Parathyroid adenoma (tissue), 2 donors: Measurements from ENCODE around the gene DLX3.

Source experiments
- H2AFZ ChIP-seq: fragments of 300-600 bp; sonication (generic); one replicate; pipeline ENCODE4 v1.7.0; 2017; ENCODE audit warnings: antibody characterized with exemption, mild to moderate bottlenecking
- H3K27ac ChIP-seq: fragments of 300-600 bp; sonication (generic); one replicate; pipeline ENCODE4 v1.7.0; 2017
- H3K27me3 ChIP-seq: fragments of 300-600 bp; sonication (generic); one replicate; pipeline ENCODE4 v1.7.0; 2017; ENCODE audit warnings: low read length; ENCODE audit not compliant: control insufficient read depth, insufficient read depth
- H3K36me3 ChIP-seq: fragments of 300-600 bp; sonication (generic); one replicate; pipeline ENCODE4 v1.7.0; 2017; ENCODE audit warnings: low read length; ENCODE audit not compliant: control insufficient read depth, insufficient read depth
- H3K4me1 ChIP-seq: fragments of 300-600 bp; sonication (generic); one replicate; pipeline ENCODE4 v1.7.0; 2017; ENCODE audit warnings: control low read depth
- H3K4me2 ChIP-seq: fragments of 300-600 bp; sonication (generic); one replicate; pipeline ENCODE4 v1.7.0; 2017; ENCODE audit warnings: low read length
- H3K4me3 ChIP-seq: fragments of 300-600 bp; sonication (generic); one replicate; pipeline ENCODE4 v1.7.0; 2017; ENCODE audit warnings: low read depth, low read length
- H3K79me2 ChIP-seq: fragments of 300-600 bp; sonication (generic); one replicate; pipeline ENCODE4 v1.7.0; 2017; ENCODE audit warnings: control low read depth
- H3K9ac ChIP-seq: fragments of 300-600 bp; sonication (generic); one replicate; pipeline ENCODE4 v1.7.0; 2017; ENCODE audit warnings: mild to moderate bottlenecking
- H3K9me3 ChIP-seq: fragments of 300-600 bp; sonication (generic); one replicate; pipeline ENCODE4 v1.7.0; 2017; ENCODE audit warnings: low read length; ENCODE audit not compliant: control insufficient read depth
- TF ChIP-seq, protein P1 (sequence below): fragments of 300-600 bp; sonication (generic); IDR thresholded peaks from one replicate; pipeline ENCODE4 v1.7.0; 2017; ENCODE audit warnings: antibody characterized with exemption, mild to moderate bottlenecking
- donor health status: primary hyperparathyroidism.

DLX3 gene

DNA sequence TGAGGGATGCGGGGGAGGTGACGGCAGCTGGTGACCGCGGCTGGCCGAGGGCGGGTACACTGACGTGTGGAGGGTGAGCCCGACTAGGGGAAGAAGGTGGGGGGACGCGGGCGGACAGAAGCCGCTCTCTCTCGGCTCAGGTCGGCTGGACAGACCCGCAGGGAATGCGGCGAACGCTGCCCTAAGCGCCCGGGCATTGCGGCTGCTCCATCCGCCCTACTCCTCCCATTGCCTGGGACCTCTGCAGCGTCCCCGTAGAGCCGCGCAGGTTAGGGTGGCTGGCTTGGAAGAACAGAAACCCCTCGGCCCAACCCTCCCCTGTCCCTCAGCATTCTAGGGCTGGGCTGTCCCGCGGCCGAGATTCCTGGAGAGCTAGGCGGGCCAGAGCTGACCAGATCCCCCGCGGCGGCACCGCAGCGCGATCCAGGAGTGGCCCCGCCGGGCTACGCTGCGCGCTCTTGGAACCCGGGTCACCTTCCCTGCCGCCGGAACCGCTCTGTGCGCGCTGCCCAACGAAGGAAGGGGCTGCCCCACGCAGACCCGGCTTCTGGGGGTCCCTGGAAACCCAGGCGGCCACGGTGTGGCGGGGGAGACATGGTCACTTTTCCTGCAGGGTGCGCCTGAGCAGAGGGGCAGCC, 23.1 kb downstream of the DLX3 start:
- Histone ChIP-seq H3K36me3 (no peaks in the 10 kb centered on the region), H3K27me3 (peaks cover 3% of the 10 kb centered on the region), H3K79me2 (no peaks in the 10 kb centered on the region), H3K4me1 (peaks cover 5% of the 10 kb centered on the region), H3K9ac (no peak overlapping the region), H3K4me2 (peak overlapping the region; percentile 38), H3K4me3 (peak overlapping the region; percentile 7), H3K9me3 (no peaks in the 10 kb centered on the region), H3K27ac (no peak overlapping the region), H2AFZ (peak overlapping the region; percentile 3)
- TF ChIP-seq, protein P1, sequence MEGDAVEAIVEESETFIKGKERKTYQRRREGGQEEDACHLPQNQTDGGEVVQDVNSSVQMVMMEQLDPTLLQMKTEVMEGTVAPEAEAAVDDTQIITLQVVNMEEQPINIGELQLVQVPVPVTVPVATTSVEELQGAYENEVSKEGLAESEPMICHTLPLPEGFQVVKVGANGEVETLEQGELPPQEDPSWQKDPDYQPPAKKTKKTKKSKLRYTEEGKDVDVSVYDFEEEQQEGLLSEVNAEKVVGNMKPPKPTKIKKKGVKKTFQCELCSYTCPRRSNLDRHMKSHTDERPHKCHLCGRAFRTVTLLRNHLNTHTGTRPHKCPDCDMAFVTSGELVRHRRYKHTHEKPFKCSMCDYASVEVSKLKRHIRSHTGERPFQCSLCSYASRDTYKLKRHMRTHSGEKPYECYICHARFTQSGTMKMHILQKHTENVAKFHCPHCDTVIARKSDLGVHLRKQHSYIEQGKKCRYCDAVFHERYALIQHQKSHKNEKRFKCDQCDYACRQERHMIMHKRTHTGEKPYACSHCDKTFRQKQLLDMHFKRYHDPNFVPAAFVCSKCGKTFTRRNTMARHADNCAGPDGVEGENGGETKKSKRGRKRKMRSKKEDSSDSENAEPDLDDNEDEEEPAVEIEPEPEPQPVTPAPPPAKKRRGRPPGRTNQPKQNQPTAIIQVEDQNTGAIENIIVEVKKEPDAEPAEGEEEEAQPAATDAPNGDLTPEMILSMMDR: no peak

DNA sequence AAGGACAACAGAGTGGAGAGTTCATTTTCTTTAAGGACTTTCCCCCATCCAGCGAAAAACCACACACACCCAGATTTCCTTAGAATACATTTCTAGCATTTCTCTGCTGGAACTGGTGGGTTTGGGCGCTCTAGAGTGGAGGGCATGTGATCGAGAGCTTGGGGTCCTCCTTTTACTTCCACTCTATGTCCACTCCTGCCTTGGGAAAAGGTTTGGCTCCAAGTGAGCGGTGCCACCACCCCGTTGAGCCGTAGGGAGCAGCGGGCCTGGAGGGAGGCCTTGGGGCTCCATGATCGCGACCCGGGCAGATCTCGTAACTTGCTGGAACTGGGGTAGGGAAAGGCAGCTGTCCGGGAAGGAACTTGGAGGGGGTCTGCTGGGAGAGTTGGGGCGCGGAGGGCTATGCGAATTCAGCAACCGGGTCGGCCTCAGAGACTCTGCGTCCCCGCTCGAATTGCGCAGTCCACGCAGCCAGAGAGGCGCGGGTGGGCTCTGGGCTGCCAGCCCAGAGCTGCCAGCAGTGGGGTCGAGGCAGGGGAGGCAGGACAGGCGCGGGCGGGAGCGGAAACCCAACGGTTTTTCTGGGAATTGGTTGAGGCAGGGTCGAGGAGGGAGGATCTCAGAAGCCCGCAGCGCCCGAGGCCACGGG, 23.7 kb downstream of the DLX3 start:
- peak overlapping the region; percentile 3 for H2AFZ ChIP-seq
- H3K4me1 ChIP-seq: peaks cover 5% of the 10 kb centered on the region
- no peak overlapping the region for H3K9ac ChIP-seq
- peaks cover 3% of the 10 kb centered on the region for H3K27me3 ChIP-seq
- no peak overlapping the region for H3K27ac ChIP-seq
- peak overlapping the region; percentile 7 for H3K4me3 ChIP-seq
- no peaks in the 10 kb centered on the region for H3K36me3 ChIP-seq
- no peaks in the 10 kb centered on the region for H3K9me3 ChIP-seq
- TF ChIP-seq, protein P1: no peak
- no peaks in the 10 kb centered on the region for H3K79me2 ChIP-seq
- peak overlapping the region; percentile 38 for H3K4me2 ChIP-seq

DNA sequence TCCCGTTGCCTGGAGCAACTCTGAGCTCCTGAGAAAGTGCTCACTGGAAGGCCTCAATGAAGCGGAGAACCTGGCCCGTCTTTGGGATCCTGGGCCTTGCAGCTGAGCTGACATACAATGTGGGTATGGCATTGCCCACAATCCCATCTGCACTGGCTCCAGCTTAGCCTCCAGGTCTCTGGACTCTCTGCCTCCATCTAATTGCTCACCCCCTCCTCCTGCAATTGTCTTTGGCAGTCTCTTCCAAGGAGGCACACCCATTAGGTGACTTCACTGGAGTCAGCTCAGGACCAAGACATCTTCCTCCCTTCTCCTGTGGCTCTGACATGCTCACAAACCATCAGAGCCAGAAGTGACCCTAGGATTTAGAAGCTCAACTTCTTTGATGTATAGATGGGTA, 24.5 kb downstream of the DLX3 start:
- H3K9me3 ChIP-seq: no peaks in the 10 kb centered on the region
- H3K79me2 ChIP-seq: no peaks in the 10 kb centered on the region
- peaks cover 5% of the 10 kb centered on the region for H3K4me1 ChIP-seq
- H2AFZ ChIP-seq: no peak overlapping the region
- no peak overlapping the region for H3K9ac ChIP-seq
- H3K27me3 ChIP-seq: peaks cover 3% of the 10 kb centered on the region
- no peak overlapping the region for H3K4me3 ChIP-seq
- H3K36me3 ChIP-seq: no peaks in the 10 kb centered on the region
- no peak overlapping the region for H3K4me2 ChIP-seq
- TF ChIP-seq, protein P1: no peak
- H3K27ac ChIP-seq: no peak overlapping the region

DNA sequence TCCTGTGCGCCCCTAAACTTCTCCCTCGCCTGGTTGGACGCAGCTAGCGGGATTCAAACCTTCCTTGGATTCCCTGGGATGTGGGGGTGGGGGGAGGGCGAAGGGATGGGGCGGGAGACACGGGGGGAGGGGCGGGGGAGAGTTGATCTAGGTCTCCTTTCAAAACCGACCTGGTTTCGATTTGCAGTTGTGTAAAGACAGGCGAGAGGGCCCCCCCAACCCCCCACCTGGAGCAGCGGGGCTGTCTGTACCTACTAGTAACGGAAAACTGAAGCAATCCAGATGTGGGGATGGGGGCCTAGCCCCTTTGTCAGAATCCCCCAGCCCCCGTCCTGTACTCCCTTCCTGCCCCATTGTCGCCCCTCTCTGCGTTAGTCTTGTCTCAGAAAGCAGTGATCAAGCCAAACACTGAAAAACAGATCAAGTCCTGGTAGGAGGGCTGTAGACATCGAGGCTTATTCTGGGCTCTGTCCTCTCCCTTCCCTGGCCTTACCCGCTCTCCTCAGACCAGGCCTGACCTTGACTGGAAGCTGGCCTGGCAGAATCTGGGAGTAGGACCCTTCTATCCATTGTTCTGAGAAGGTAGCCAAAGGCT, 25.1 kb downstream of the DLX3 start:
- TF ChIP-seq, protein P1: no peak
- no peaks in the 10 kb centered on the region for H3K36me3 ChIP-seq
- no peak overlapping the region for H2AFZ ChIP-seq
- H3K4me3 ChIP-seq: no peak overlapping the region
- H3K27ac ChIP-seq: no peak overlapping the region
- H3K4me1 ChIP-seq: peaks cover 5% of the 10 kb centered on the region
- no peaks in the 10 kb centered on the region for H3K79me2 ChIP-seq
- H3K27me3 ChIP-seq: peaks cover 5% of the 10 kb centered on the region
- H3K9me3 ChIP-seq: no peaks in the 10 kb centered on the region
- H3K4me2 ChIP-seq: peak overlapping the region; percentile 70
- H3K9ac ChIP-seq: no peak overlapping the region
